HCT116 (cell line): ENCODE data around the gene TTLL11. TPM values are rescaled to one million over a fixed set of nuclear protein-coding genes. Genes with fewer than 3 reads are reported as not detected.

Experiments
- ATAC-seq: fragments of 200-7000 bp; cut with Tn5 transposase; 2 replicates; pipeline ENCODE4 v1.9.1; 2020; ENCODE audit warnings: mild to moderate bottlenecking, moderate library complexity
- BruUV-seq: library from RNA; stranded (reverse); fragments of 400-500 nt; replicated peaks from 2 replicates; lab custom pipeline; 2021; lab: Mats Ljungman, UMichigan
- CTCF ChIA-PET: fragments of 300-600 bp; sonication (Branson Sonifier 250); formaldehyde crosslinking; loops from one replicate; lab custom pipeline; 2021; ENCODE audit warnings: antibody characterized with exemption; lab: Charles Lee
- POLR2A ChIA-PET: fragments of 300-600, 350-600 bp; sonication (Branson Sonifier 250); formaldehyde crosslinking; loops from one replicate; lab custom pipeline; 2021; ENCODE audit warnings: antibody characterized with exemption; lab: Charles Lee
- RAD21 ChIA-PET, 2 experiments: fragments of 300-600 bp; sonication (Branson Sonifier 250); formaldehyde crosslinking; loops; one replicate each; lab custom pipeline; 2023; ENCODE audit warnings: low total read pairs in 2 of 2; ENCODE audit not compliant: uncharacterized antibody in 2 of 2, unreplicated experiment in 2 of 2, low non-redundant PET in 1 of 2; lab: Charles Lee
- DNase-seq: peaks from one replicate; pipeline ENCODE4 v3.0.0-alpha.2; 2010; ENCODE audit warnings: low read depth, low spot score
- H2AFZ ChIP-seq: fragments of 200-600 bp; shearing (Covaris generic), sonication (generic); 2 replicates; pipeline ENCODE4 v1.6.1; 2017; ENCODE audit warnings: low read depth, mixed run types, mixed read lengths, antibody characterized with exemption, low read length; ENCODE audit not compliant: poor library complexity, severe bottlenecking
- H3K27ac ChIP-seq: 2 replicates; pipeline ENCODE4 v1.5.1; 2012; ENCODE audit warnings: low read depth, low read length
- H3K27me3 ChIP-seq: fragments of 200-600 bp; sonication (generic); 2 replicates; pipeline ENCODE4 v1.6.1; 2016; ENCODE audit warnings: mixed run types, low read length, mixed read lengths; ENCODE audit not compliant: insufficient read depth
- H3K36me3 ChIP-seq, 2 experiments: fragments of 200-500 bp in 1 of 2; fragments of 200-600 bp in 1 of 2; sonication (Bioruptor generic) in 1 of 2; sonication (generic) in 1 of 2; 2 replicates each; pipeline versions ENCODE4 v1.5.1 to v1.6.1; 2014 to 2016; ENCODE audit warnings: low read length in 2 of 2, inconsistent platforms in 1 of 2, mixed read lengths in 1 of 2, mixed run types in 1 of 2; ENCODE audit not compliant: insufficient read depth in 2 of 2, control insufficient read depth in 1 of 2
- H3K4me1 ChIP-seq, 2 experiments: fragments of 200-600 bp in 1 of 2; sonication (generic) in 1 of 2; 2 replicates each; pipeline versions ENCODE4 v1.5.1 to v1.6.1; 2012 to 2017; ENCODE audit warnings: low read length in 2 of 2, inconsistent platforms in 1 of 2, mild to moderate bottlenecking in 1 of 2, mixed read lengths in 1 of 2, mixed run types in 1 of 2, moderate library complexity in 1 of 2; ENCODE audit not compliant: insufficient read depth in 2 of 2, control insufficient read depth in 1 of 2
- H3K4me2 ChIP-seq: fragments of 200-600 bp; sonication (generic); 2 replicates; pipeline ENCODE4 v1.6.1; 2017; ENCODE audit warnings: mixed run types, low read length, mixed read lengths
- H3K4me3 ChIP-seq, 2 experiments: fragments of 200-600 bp in 1 of 2; sonication (generic) in 1 of 2; replicated peaks in 1 of 2; 2 replicates each; pipeline ENCODE4 v1.5.1; 2011 to 2016; ENCODE audit warnings: low read length in 2 of 2, control low read depth in 1 of 2, low read depth in 1 of 2, mild to moderate bottlenecking in 1 of 2, mixed read lengths in 1 of 2, mixed run types in 1 of 2
- H3K79me2 ChIP-seq: fragments of 200-600 bp; sonication (generic); 2 replicates; pipeline ENCODE4 v1.6.1; 2017; ENCODE audit warnings: mild to moderate bottlenecking, mixed run types, low read length, moderate library complexity, mixed read lengths; ENCODE audit not compliant: insufficient read depth
- H3K9ac ChIP-seq: fragments of 200-600 bp; sonication (generic); 2 replicates; pipeline ENCODE4 v1.6.1; 2016; ENCODE audit warnings: low read length, mixed read lengths
- H3K9me2 ChIP-seq: fragments of 200-600 bp; sonication (generic), shearing (Covaris generic); 2 replicates; pipeline ENCODE4 v1.6.1; 2017; ENCODE audit warnings: mixed run types, mild to moderate bottlenecking, moderate library complexity; ENCODE audit not compliant: insufficient read depth
- H3K9me3 ChIP-seq, 2 experiments: fragments of 200-500 bp in 1 of 2; fragments of 200-600 bp in 1 of 2; sonication (Bioruptor generic) in 1 of 2; sonication (generic) in 1 of 2; 2 replicates each; pipeline ENCODE4 v1.6.1; 2014 to 2017; ENCODE audit warnings: low read length in 2 of 2, mixed read lengths in 2 of 2, inconsistent platforms in 1 of 2, low read depth in 1 of 2, mild to moderate bottlenecking in 1 of 2, mixed run types in 1 of 2, moderate library complexity in 1 of 2; ENCODE audit not compliant: control insufficient read depth in 1 of 2, insufficient read depth in 1 of 2
- H4K20me1 ChIP-seq: fragments of 200-600 bp; sonication (generic), shearing (Covaris generic); 2 replicates; pipeline ENCODE4 v1.6.1; 2017; ENCODE audit warnings: mixed run types, mild to moderate bottlenecking, moderate library complexity; ENCODE audit not compliant: insufficient read depth
- CBX3 ChIP-seq: IDR thresholded peaks from 2 replicates; pipeline ENCODE4 v1.6.1; 2012; ENCODE audit warnings: low read depth
- CEBPB ChIP-seq: IDR thresholded peaks from 2 replicates; pipeline ENCODE4 v1.6.1; 2012; ENCODE audit warnings: low read depth
- EGR1 ChIP-seq: IDR thresholded peaks from 2 replicates; pipeline ENCODE4 v1.6.1; 2012; ENCODE audit warnings: low read depth
- ELF1 ChIP-seq: IDR thresholded peaks from 2 replicates; pipeline ENCODE4 v1.6.1; 2012; ENCODE audit warnings: low read depth, borderline replicate concordance
- POLR2AphosphoS5 ChIP-seq: IDR thresholded peaks from 2 replicates; pipeline ENCODE4 v1.6.1; 2011; ENCODE audit warnings: mild to moderate bottlenecking, low read depth, low read length, moderate library complexity
- RAD21 ChIP-seq: IDR thresholded peaks from 2 replicates; pipeline ENCODE4 v1.6.1; 2012; ENCODE audit warnings: low read depth, mild to moderate bottlenecking
- SP1 ChIP-seq: IDR thresholded peaks from 2 replicates; pipeline ENCODE4 v1.6.1; 2012; ENCODE audit warnings: low read depth
- TCF7L2 ChIP-seq: IDR thresholded peaks from 2 replicates; pipeline ENCODE4 v1.7.0; 2011; ENCODE audit warnings: borderline replicate concordance, inconsistent platforms; ENCODE audit not compliant: insufficient read depth, insufficient read length; ENCODE audit errors: extremely low read depth
- ZFX ChIP-seq: fragments of 450-650 bp; IDR thresholded peaks from 2 replicates; pipeline ENCODE4 v1.6.1; 2017
- intact Hi-C: fragments of 100-400 bp; cut with micrococcal nuclease; formaldehyde crosslinking; loops from 2 replicates; pipeline ENCODE4 v1.10.0; 2022
- total RNA-seq: library from RNA; stranded (reverse); gene quantifications from one replicate; pipeline ENCODE4 v1.2.1, GENCODE V29; 2021; ENCODE audit not compliant: unreplicated experiment
- TF ChIP-seq, protein P1 (sequence below): IDR thresholded peaks from 2 replicates; pipeline ENCODE4 v1.6.1; 2011; ENCODE audit warnings: mild to moderate bottlenecking, low read length, moderate library complexity; ENCODE audit not compliant: insufficient replicate concordance; ENCODE audit errors: extremely low read depth
- TF ChIP-seq, protein P2 (sequence below), 3 experiments: fragments of 200-600 bp in 1 of 3; sonication (generic) in 1 of 3; IDR thresholded peaks in 2 of 3; conservative IDR thresholded peaks in 1 of 3; 2 replicates each; pipeline ENCODE4 v1.5.1; 2012 to 2017; ENCODE audit warnings: low read depth in 2 of 3, low read length in 2 of 3, antibody characterized with exemption in 1 of 3, borderline replicate concordance in 1 of 3, control low read depth in 1 of 3, mild to moderate bottlenecking in 1 of 3, mixed read lengths in 1 of 3, mixed run types in 1 of 3, moderate library complexity in 1 of 3; ENCODE audit not compliant: insufficient read depth in 1 of 3
- TF ChIP-seq, protein P3 (sequence below): IDR thresholded peaks from 2 replicates; pipeline ENCODE4 v1.6.1; 2012; ENCODE audit warnings: low read depth

The TTLL11 gene
- total RNA-seq, 1 experiment from 2014 or later, result 2.2 TPM

DNA sequence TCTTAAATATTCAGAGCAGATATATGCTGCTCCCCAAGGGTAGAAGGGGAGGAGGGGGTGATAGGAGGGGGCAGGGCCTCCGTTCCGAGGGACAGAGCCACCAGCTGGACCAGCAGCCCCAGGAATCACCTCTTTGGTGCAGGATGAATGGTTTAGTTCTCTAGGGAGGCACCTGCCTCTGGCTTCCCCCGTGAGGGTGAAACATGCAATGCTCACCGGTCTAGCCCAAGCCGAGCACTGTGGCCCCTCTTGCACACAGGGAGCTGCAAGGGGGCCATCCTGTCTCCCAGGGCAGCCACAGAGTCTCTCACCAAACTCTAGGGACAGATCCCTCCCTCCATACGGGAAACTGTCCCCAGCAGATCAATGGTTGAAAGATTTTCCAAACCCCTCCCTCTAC is 278.0 kb downstream of the TTLL11 start:
- H3K27ac ChIP-seq, result no peak overlapping the region
- H3K27me3 ChIP-seq, result peaks cover 10% of the 10 kb centered on the region; the same call in 1 of the 2 replicates
- TF ChIP-seq ZFX, result no peak
- intact Hi-C loops, result no loop called here
- H3K4me3 ChIP-seq, result no peak overlapping the region
- RAD21 ChIA-PET, result no interaction called here
- no peak overlapping the region for H2AFZ ChIP-seq
- BruUV-seq, result no TSS peak
- H3K79me2 ChIP-seq, result no peaks in the 10 kb centered on the region
- ATAC-seq (no peak), DNase-seq (no peak)
- no peaks in the 10 kb centered on the region for H4K20me1 ChIP-seq
- no peaks in the 10 kb centered on the region for H3K9me3 ChIP-seq
- H3K4me2 ChIP-seq, result no peak overlapping the region
- POLR2A ChIA-PET, result no interaction called here
- H3K4me1 ChIP-seq, result no peaks in the 10 kb centered on the region
- no peaks in the 10 kb centered on the region for H3K9me2 ChIP-seq
- CTCF ChIA-PET, result no interaction called here
- H3K36me3 ChIP-seq, result no peaks in the 10 kb centered on the region
- H3K9ac ChIP-seq, result no peak overlapping the region

DNA sequence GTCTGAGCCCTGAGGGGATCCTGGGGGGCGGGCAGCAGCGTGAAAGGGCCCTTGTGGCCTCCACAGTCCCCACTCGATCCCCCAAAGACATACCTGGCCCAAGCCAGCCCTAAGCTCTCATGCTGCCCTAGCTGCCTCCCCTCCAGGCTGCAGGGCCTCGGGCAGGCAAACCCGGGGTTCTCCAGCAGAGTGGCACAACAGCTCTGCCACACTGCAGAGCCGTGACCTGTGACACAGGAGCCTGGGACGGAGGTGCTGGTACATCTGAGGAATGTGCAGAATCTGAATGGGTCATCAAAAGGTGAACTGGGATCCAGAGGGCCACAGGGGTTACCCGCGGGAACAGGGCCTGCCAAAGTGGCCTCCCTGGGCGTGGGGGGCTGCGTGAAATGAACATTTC is 278.5 kb downstream of the TTLL11 start:
- Histone ChIP-seq H3K9me2 (no peaks in the 10 kb centered on the region), H3K9me3 (no peaks in the 10 kb centered on the region), H3K27ac (no peak overlapping the region), H3K4me2 (no peak overlapping the region), H3K79me2 (no peaks in the 10 kb centered on the region), H3K36me3 (no peaks in the 10 kb centered on the region), H3K9ac (no peak overlapping the region), H3K4me1 (no peaks in the 10 kb centered on the region), H3K4me3 (no peak overlapping the region), H3K27me3 (peaks cover 10% of the 10 kb centered on the region; the same call in 1 of the 2 replicates), H2AFZ (no peak overlapping the region), H4K20me1 (no peaks in the 10 kb centered on the region)
- RAD21 ChIA-PET, result no interaction called here
- no peak for ATAC-seq
- DNase-seq, result no peak
- no peak for TF ChIP-seq CBX3
- no peak for TF ChIP-seq SP1
- TF ChIP-seq, protein P1, sequence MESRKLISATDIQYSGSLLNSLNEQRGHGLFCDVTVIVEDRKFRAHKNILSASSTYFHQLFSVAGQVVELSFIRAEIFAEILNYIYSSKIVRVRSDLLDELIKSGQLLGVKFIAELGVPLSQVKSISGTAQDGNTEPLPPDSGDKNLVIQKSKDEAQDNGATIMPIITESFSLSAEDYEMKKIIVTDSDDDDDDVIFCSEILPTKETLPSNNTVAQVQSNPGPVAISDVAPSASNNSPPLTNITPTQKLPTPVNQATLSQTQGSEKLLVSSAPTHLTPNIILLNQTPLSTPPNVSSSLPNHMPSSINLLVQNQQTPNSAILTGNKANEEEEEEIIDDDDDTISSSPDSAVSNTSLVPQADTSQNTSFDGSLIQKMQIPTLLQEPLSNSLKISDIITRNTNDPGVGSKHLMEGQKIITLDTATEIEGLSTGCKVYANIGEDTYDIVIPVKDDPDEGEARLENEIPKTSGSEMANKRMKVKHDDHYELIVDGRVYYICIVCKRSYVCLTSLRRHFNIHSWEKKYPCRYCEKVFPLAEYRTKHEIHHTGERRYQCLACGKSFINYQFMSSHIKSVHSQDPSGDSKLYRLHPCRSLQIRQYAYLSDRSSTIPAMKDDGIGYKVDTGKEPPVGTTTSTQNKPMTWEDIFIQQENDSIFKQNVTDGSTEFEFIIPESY, result no peak
- TF ChIP-seq, protein P2, sequence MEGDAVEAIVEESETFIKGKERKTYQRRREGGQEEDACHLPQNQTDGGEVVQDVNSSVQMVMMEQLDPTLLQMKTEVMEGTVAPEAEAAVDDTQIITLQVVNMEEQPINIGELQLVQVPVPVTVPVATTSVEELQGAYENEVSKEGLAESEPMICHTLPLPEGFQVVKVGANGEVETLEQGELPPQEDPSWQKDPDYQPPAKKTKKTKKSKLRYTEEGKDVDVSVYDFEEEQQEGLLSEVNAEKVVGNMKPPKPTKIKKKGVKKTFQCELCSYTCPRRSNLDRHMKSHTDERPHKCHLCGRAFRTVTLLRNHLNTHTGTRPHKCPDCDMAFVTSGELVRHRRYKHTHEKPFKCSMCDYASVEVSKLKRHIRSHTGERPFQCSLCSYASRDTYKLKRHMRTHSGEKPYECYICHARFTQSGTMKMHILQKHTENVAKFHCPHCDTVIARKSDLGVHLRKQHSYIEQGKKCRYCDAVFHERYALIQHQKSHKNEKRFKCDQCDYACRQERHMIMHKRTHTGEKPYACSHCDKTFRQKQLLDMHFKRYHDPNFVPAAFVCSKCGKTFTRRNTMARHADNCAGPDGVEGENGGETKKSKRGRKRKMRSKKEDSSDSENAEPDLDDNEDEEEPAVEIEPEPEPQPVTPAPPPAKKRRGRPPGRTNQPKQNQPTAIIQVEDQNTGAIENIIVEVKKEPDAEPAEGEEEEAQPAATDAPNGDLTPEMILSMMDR (IDR thresholded peaks at IDR 0.05 in 2 of 3, conservative IDR thresholded peaks at IDR 0.05 in 1 of 3; ENCODE audit: borderline replicate concordance in 1 of 3, insufficient read depth in 1 of 3, low read depth in 2 of 3, low read length in 2 of 3), result no peak
- TF ChIP-seq CEBPB, result no peak
- TF ChIP-seq EGR1, result no peak
- TF ChIP-seq RAD21, result no peak
- TF ChIP-seq ELF1, result no peak
- TF ChIP-seq, protein P3, sequence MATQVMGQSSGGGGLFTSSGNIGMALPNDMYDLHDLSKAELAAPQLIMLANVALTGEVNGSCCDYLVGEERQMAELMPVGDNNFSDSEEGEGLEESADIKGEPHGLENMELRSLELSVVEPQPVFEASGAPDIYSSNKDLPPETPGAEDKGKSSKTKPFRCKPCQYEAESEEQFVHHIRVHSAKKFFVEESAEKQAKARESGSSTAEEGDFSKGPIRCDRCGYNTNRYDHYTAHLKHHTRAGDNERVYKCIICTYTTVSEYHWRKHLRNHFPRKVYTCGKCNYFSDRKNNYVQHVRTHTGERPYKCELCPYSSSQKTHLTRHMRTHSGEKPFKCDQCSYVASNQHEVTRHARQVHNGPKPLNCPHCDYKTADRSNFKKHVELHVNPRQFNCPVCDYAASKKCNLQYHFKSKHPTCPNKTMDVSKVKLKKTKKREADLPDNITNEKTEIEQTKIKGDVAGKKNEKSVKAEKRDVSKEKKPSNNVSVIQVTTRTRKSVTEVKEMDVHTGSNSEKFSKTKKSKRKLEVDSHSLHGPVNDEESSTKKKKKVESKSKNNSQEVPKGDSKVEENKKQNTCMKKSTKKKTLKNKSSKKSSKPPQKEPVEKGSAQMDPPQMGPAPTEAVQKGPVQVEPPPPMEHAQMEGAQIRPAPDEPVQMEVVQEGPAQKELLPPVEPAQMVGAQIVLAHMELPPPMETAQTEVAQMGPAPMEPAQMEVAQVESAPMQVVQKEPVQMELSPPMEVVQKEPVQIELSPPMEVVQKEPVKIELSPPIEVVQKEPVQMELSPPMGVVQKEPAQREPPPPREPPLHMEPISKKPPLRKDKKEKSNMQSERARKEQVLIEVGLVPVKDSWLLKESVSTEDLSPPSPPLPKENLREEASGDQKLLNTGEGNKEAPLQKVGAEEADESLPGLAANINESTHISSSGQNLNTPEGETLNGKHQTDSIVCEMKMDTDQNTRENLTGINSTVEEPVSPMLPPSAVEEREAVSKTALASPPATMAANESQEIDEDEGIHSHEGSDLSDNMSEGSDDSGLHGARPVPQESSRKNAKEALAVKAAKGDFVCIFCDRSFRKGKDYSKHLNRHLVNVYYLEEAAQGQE, result no peak
- no peak for TF ChIP-seq POLR2AphosphoS5
- no peak for TF ChIP-seq TCF7L2
- intact Hi-C loops, result no loop called here
- CTCF ChIA-PET, result no interaction called here
- POLR2A ChIA-PET, result no interaction called here
- BruUV-seq, result no TSS peak
